Astrocyte (in vitro differentiated cells and primary cell): ENCODE results near the gene MTUS2.

Source experiments
- CTCF ChIP-seq: IDR thresholded peaks from 2 replicates; pipeline ENCODE4 v1.5.1; 2011; ENCODE audit warnings: low read depth, mild to moderate bottlenecking, inconsistent platforms, low read length, moderate library complexity; ENCODE audit not compliant: insufficient read depth
- EZH2 ChIP-seq: IDR thresholded peaks from 2 replicates; pipeline ENCODE4 v1.6.1; 2012; ENCODE audit warnings: mild to moderate bottlenecking, low read length, inconsistent platforms; ENCODE audit not compliant: insufficient read depth

DNA sequence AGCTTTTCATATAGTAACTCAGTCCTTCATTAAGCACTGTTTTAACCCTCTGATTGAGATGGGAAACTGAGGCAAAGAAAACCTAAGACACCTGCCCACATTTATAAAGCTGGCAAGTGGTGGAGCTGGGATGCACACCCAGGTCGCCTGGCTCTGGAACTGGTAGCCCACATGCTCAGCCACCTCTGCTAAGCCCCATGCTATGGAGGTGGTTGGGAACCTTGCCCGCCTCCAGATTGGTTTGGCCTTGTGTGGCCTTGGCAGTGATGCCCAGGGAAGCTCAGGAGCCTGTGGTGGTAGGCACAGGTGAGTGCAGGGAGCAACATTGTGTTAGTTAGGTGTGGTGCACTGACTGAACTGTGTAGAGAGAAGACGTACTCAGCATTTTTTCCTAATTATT lies 370.2 kb downstream of the MTUS2 start:
- TF ChIP-seq CTCF (no peak), EZH2 (no peak)
